Effector CD8-positive, alpha-beta T cell (primary cell): ENCODE measurements around the gene PHTF2.
"Not testable (repeated sequence)": the region's sequence is repeated elsewhere in the genome, so short reads cannot be mapped to it uniquely, and the experiment has no call there.

Source experiments
- DNase-seq: peaks from one replicate; lab custom pipeline; 2025; lab: John Stamatoyannopoulos, UW

Gene PHTF2

DNA sequence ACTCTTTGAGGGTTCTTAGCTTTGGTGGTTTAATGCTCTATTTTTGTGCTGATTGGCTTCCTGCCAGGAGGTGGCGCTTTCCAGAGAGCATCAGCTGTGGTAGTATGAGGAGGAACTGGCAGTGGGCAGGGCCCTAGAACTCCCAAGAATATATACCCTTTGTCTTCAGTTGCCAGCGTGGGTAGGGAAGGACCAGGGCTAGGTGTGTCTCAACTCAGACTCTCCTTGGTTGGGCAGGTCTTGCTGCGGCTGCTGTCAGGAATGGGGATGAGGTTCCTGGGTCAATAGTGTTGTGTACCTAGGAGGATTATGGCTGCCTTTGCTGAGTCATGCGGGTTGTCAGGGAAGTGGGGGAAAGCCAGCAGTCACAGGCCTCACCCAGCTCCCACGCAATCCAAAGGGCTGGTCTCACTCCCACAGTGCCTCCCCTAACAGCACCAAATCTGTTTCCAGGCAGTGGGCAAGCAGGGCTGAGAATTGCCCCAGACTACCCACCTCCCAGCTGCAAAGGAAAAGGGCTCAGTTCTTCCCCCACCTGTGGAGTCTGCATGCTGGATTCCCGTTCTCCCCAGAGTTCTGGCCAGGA is 191.5 kb downstream of the PHTF2 start:
- no peak for DNase-seq

DNA sequence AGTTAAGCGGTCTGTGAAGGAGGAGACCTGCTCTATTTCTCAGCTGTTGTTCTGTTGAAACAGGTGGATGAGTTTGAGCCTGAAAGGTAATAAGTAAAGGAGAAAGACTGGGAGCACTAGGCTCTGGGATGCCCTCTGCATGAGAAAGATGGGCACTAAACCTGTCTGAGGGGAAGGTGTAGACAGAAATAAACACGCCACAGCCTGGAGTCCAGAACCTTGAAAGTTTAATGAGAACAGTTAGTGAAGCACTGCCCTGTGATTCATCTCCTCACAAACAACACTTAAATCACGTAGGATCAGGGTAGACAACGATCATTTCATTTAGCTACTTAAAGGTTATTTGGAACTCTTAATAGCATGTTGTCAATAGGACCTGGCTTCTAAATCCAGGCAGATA is 193.1 kb downstream of the PHTF2 start:
- no peak for DNase-seq

DNA sequence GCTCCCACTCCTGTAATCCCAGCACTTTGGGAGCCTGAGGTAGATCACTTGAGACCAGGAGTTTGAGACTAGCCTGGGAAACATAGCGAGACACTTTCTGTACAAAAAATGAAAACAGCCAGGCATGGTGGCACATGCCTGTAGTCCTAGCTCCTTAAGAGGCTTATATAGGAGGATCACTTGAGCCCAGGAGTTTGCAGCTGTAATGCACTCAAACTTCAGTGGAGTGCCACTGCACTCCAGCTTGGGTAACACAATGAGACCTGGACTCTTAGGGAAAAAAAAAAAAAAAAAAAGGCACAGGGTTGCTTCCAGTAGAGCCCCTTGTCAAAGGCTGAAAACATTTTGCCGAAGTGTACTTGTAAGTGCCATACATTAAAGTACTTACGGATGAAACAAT is 195.3 kb downstream of the PHTF2 start:
- no peak for DNase-seq

DNA sequence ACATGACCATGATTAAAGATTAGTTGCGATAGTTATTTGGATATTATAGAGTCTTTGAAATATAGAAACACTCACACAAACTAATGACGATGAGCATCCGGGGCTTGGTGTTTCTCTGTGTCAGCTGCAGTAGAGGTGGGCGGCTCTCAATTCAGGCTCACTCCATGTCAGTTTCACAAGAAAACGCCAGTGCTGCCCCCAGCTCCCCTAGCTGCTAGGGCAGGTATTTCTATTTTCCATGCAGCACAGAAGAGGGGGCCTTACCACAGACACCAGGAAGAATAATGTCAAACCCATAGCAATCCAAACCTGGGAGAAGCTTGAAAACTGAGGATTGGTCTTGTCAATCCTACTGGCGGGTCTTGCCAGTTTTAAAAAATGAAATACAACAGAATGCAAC is 197.1 kb downstream of the PHTF2 start:
- no peak for DNase-seq

DNA sequence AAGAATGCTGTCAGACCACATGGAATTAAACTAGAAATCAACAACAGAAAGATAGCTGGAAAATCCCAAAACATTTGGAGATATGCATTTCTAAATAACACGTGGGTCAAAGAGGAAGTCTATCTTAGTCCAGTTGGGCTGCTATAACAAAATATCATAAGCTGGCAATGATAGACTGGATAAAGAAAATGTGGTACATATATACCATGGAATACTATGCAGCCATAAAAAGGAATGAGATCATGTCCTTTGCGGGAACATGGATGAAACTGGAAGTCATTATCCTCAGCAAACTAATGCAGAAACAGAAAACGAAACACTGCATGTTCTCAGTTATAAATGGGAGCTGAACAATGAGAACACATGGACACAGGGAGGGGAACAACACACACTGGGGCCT is 200.6 kb downstream of the PHTF2 start:
- not testable (repeated sequence) for DNase-seq

DNA sequence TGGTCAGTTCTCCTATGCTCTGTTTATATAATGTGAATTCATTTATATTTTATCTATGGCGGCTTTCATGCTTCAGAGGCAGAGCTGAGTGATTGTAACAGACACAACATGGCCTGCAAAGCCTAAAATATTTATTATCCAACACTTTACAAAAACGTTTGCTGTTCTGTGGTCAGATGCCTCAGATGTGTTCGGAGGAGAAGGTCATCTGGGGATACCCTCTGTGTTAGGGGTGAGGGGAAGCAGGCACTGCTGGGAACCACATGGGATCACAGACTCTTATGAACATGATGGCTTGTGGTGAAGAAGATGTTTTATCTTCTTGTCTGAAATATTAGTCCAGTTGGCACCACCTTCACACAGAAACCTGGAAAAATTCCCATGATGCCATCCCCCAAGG is 203.4 kb downstream of the PHTF2 start:
- no peak for DNase-seq

DNA sequence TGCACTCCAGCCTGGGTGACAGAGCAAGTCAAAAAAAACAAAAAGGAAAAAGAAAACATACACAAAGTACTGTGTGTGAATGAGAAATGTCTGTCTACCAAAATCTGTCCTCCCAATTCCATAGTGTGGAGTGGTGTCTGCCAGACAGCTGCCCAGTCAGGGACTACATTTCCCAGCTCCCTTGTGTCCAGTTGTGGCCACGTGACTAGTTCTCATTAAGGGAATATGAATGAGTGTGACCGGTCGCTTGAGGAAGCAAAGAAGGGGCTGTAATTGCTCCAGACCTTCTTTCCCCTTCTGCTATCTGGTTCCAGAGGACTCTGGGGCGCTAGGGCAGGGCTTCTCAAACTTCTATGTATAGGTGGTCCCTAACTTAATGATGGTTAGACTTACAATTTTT is 204.1 kb downstream of the PHTF2 start:
- no peak for DNase-seq

DNA sequence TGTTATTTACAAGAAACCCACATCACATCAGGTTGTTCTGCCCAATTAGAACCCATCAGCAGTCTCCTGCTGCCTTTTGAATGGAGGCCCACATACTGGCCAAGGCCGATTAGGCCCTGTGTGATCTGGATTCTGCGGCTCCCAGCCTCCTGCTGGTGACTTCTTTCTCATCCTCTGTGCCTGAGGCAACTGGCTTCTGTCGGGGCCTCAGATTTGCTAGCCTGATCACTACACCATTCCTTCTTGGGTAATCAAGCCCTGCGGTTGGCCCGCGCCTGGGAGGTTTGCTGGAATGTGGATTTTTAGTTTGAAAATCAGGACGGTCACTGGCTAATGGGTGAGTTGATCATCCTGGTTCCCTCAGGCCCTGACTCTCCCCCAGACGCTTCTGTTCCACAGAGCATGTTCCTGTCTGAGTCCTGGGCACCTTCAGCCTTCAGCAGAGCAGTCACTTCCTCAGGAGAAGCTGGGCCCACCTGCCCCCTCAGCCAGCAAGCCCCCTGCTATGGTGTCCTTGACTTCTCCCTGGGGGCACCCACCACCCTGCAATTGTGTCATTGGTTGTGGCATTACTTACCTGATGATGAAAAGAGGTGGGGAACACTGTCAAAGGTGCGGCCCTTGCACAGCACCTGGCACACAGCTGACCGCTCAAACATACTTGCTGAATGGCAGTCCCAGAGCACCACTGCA is 207.6 kb downstream of the PHTF2 start:
- no peak for DNase-seq
